ENCODE results near the gene TNFRSF25.

Gene TNFRSF25

DNA sequence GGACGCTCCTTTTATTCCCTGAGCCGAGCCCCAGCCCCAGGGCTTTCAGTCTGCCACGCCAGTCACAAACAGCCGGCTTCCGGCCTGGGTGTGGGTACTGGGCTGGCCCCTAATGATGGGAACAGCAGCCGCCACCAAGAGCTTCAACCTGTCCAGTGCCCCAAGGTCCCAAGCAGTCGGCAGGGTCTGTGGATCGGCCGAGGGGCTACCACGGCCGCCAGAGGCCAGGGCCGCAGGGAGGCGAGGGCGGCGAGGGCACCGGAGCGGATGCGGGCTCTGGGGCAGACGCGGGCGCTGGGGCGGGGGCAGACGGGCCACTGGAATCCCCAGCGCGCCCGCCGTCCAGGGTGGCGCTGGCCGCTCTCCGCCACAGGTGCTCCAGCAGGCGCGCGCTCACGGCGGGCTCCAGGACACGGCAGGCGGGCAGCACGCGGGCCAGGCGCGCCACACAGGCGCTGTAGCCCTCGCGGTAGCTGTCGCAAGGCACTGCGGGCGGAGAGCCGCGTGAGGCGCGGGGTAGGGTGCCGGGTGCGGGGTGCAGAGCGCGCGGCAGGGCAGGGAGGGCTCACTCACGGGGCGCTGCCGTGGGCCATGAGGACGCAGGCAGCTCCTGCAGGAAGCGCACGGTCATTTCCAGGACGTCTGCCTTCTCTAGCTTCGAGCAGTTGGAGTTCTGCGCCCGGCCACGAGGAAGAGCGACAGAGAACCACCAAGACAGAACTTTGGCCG lies 47.1 kb downstream of the TNFRSF25 start:
- DNase-seq (ENCODE audit: low spot score), result no peak
- TF ChIP-seq, protein P1, sequence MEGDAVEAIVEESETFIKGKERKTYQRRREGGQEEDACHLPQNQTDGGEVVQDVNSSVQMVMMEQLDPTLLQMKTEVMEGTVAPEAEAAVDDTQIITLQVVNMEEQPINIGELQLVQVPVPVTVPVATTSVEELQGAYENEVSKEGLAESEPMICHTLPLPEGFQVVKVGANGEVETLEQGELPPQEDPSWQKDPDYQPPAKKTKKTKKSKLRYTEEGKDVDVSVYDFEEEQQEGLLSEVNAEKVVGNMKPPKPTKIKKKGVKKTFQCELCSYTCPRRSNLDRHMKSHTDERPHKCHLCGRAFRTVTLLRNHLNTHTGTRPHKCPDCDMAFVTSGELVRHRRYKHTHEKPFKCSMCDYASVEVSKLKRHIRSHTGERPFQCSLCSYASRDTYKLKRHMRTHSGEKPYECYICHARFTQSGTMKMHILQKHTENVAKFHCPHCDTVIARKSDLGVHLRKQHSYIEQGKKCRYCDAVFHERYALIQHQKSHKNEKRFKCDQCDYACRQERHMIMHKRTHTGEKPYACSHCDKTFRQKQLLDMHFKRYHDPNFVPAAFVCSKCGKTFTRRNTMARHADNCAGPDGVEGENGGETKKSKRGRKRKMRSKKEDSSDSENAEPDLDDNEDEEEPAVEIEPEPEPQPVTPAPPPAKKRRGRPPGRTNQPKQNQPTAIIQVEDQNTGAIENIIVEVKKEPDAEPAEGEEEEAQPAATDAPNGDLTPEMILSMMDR (IDR thresholded peaks at IDR 0.05; ENCODE audit: extremely low read depth, insufficient read depth, missing control alignments), result no peak
- in situ Hi-C loops (cut with MboI; ENCODE audit: low pct_unique_long_range_greater_than_20kb, low sequenced_read_pairs, unreplicated experiment), result loop anchor here (10.0 kb wide), 1 partner anchor 54 kb away; no protein-coding TSS in a partner anchor

GRCh38 chr1:6417961-6418667 lies 47.9 kb downstream of the TNFRSF25 start:
- in situ Hi-C loops (cut with MboI; ENCODE audit: low pct_unique_long_range_greater_than_20kb, low sequenced_read_pairs, unreplicated experiment), result loop anchor here (10.0 kb wide), 1 partner anchor 53 kb away; no protein-coding TSS in a partner anchor
- peak; percentile 40 for DNase-seq (ENCODE audit: low spot score)
- TF ChIP-seq, protein P1 (IDR thresholded peaks at IDR 0.05; ENCODE audit: extremely low read depth, insufficient read depth, missing control alignments), result no peak

DNA sequence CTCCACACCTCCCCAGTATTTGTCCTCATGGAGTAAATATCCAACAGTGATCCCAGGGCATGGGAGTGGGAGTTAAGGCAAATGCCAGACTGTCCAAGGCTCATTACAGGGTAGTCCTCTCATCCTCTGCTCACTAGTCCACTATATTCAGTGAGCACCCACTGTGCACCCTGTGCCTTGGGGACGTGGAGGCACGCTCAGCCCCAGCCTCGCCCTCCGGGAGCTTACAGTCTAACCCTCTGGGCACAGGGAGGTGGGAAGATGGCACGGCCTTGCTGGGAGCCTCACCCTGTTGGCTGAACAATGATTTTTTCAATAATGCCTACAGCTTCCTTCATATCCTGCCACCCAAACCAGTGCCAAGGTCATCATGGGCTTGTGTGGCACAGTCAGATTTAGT lies 49.1 kb downstream of the TNFRSF25 start:
- no peak for DNase-seq (ENCODE audit: low spot score)
- TF ChIP-seq, protein P1 (IDR thresholded peaks at IDR 0.05; ENCODE audit: extremely low read depth, insufficient read depth, missing control alignments), result no peak
- in situ Hi-C loops (cut with MboI; ENCODE audit: low pct_unique_long_range_greater_than_20kb, low sequenced_read_pairs, unreplicated experiment), result loop anchor here (10.0 kb wide), 1 partner anchor 52 kb away; no protein-coding TSS in a partner anchor

- in situ Hi-C loops (cut with MboI; ENCODE audit: low pct_unique_long_range_greater_than_20kb, low sequenced_read_pairs, unreplicated experiment), result loop anchor here (10.0 kb wide), 1 partner anchor 51 kb away; no protein-coding TSS in a partner anchor
- TF ChIP-seq, protein P1 (IDR thresholded peaks at IDR 0.05; ENCODE audit: extremely low read depth, insufficient read depth, missing control alignments), result no peak
- no peak for DNase-seq (ENCODE audit: low spot score)
These were observed 49.7 kb downstream of the TNFRSF25 start for GRCh38 chr1:6416295-6416656.

- no peak for DNase-seq (ENCODE audit: low spot score)
- in situ Hi-C loops (cut with MboI; ENCODE audit: low pct_unique_long_range_greater_than_20kb, low sequenced_read_pairs, unreplicated experiment), result loop anchor here (10.0 kb wide), 1 partner anchor 50 kb away; no protein-coding TSS in a partner anchor
- TF ChIP-seq, protein P1 (IDR thresholded peaks at IDR 0.05; ENCODE audit: extremely low read depth, insufficient read depth, missing control alignments), result no peak
These were observed 50.9 kb downstream of the TNFRSF25 start for GRCh38 chr1:6414881-6415626.

GRCh38 chr1:6414443-6414844 lies 51.5 kb downstream of the TNFRSF25 start:
- DNase-seq (ENCODE audit: low spot score), result peak; percentile 88
- in situ Hi-C loops (cut with MboI; ENCODE audit: low pct_unique_long_range_greater_than_20kb, low sequenced_read_pairs, unreplicated experiment), result loop anchor here (10.0 kb wide), 1 partner anchor 50 kb away; no protein-coding TSS in a partner anchor
- TF ChIP-seq, protein P1 (IDR thresholded peaks at IDR 0.05; ENCODE audit: extremely low read depth, insufficient read depth, missing control alignments), result peak; percentile 64
